ENCODE results near the gene DAPK2. TPM values are rescaled to one million over a fixed set of nuclear protein-coding genes. Genes with fewer than 3 reads are reported as not detected.

The DAPK2 gene
- total RNA-seq, 4 donors from 2014 or later = 45.1 to 244 (median 107) TPM

- intact Hi-C loops (cut with DNase I; ENCODE audit: low total_unique reads) (loop anchor here (5.0 kb wide), 1 partner anchor 1867 kb away; no protein-coding TSS in a partner anchor), in situ Hi-C loops (cut with MboI; ENCODE audit: low pct_ligation_motif_present in 1 of 4, low pct_unique_long_range_greater_than_20kb in 1 of 4, low sequenced_read_pairs in 3 of 4) (loop anchor here (10.0 to 25.0 kb wide), 2 partner anchors 132 to 149 kb away; no protein-coding TSS in a partner anchor)
- H3K27ac ChIP-seq = no peak overlapping the region
Observed at GRCh38 chr15:63893866-63894661, 152.2 kb downstream of the DAPK2 start.

GRCh38 chr15:63892794-63893441 is 153.4 kb downstream of the DAPK2 start:
- peak; percentile 59 for DNase-seq
- no peak for TF ChIP-seq POLR2AphosphoS5 (IDR thresholded peaks at IDR 0.05)
- no peak for TF ChIP-seq CTCF (IDR thresholded peaks at IDR 0.05)
- intact Hi-C loops (cut with DNase I; ENCODE audit: low total_unique reads) (loop anchor here (5.0 kb wide), 1 partner anchor 1866 kb away; no protein-coding TSS in a partner anchor), in situ Hi-C loops (cut with MboI; ENCODE audit: low pct_ligation_motif_present in 1 of 4, low pct_unique_long_range_greater_than_20kb in 1 of 4, low sequenced_read_pairs in 3 of 4) (loop anchor here (10.0 to 25.0 kb wide), 2 partner anchors 131 to 148 kb away; no protein-coding TSS in a partner anchor)
- H3K36me3 ChIP-seq = no peaks in the 10 kb centered on the region
- H3K4me1 ChIP-seq = peaks cover 0 to 25% (median 1%) of the 10 kb centered on the region in 4 donors
- H3K9me3 ChIP-seq = no peaks in the 10 kb centered on the region
- peak overlapping the region in 1 of 4 donors; percentile 17 for H3K27ac ChIP-seq
- H3K4me3 ChIP-seq = no peak overlapping the region
- no peaks in the 10 kb centered on the region for H3K27me3 ChIP-seq
- WGBS, 2 donors (ENCODE audit: low coverage in 1 of 2) = 77% methylated on average over 11 of the region's 11 CpGs; no CpG with 5 or more reads in 1 of the 2 donors

More at GRCh38 chr15:63893866-63894661, 152.2 kb downstream of the DAPK2 start:
- DNase-seq = no peak
- Histone ChIP-seq H3K9me3 (no peaks in the 10 kb centered on the region), H3K27me3 (no peaks in the 10 kb centered on the region), H3K36me3 (no peaks in the 10 kb centered on the region), H3K4me1 (peaks cover 0 to 25% (median 1%) of the 10 kb centered on the region in 4 donors), H3K4me3 (no peak overlapping the region)
- TF ChIP-seq CTCF (IDR thresholded peaks at IDR 0.05) = no peak
- no peak for TF ChIP-seq EP300 (IDR thresholded peaks at IDR 0.05; ENCODE audit: low read depth)
- no peak for TF ChIP-seq POLR2AphosphoS5 (IDR thresholded peaks at IDR 0.05)
- no peak for TF ChIP-seq POLR2A (IDR thresholded peaks at IDR 0.05)
- WGBS, 2 donors (ENCODE audit: low coverage in 1 of 2) = 93% methylated on average over 12 of the region's 12 CpGs; no CpG with 5 or more reads in 1 of the 2 donors

GRCh38 chr15:63891768-63892133 is 154.5 kb downstream of the DAPK2 start:
- 65% methylated on average over 3 of the region's 3 CpGs; no CpG with 5 or more reads in 1 of the 2 donors for WGBS, 2 donors (ENCODE audit: low coverage in 1 of 2)
- in situ Hi-C loops (cut with MboI; ENCODE audit: low pct_ligation_motif_present in 1 of 4, low pct_unique_long_range_greater_than_20kb in 1 of 4, low sequenced_read_pairs in 3 of 4) = loop anchor here (10.0 to 25.0 kb wide), 2 partner anchors 129 to 147 kb away; no protein-coding TSS in a partner anchor
- H3K4me3 ChIP-seq = no peak overlapping the region
- no peaks in the 10 kb centered on the region for H3K27me3 ChIP-seq
- peaks cover 0 to 20% (median 1%) of the 10 kb centered on the region in 4 donors for H3K4me1 ChIP-seq
- intact Hi-C loops (cut with DNase I; ENCODE audit: low total_unique reads) = loop anchor here (5.0 kb wide), 1 partner anchor 1864 kb away; no protein-coding TSS in a partner anchor
- H3K27ac ChIP-seq = peak overlapping the region in 2 of 4 donors; percentile 19
- no peaks in the 10 kb centered on the region for H3K9me3 ChIP-seq
- no peak for DNase-seq
- no peaks in the 10 kb centered on the region for H3K36me3 ChIP-seq
- TF ChIP-seq POLR2AphosphoS5 (IDR thresholded peaks at IDR 0.05) (no peak), CTCF (IDR thresholded peaks at IDR 0.05) (no peak), EP300 (IDR thresholded peaks at IDR 0.05; ENCODE audit: low read depth) (no peak), POLR2A (IDR thresholded peaks at IDR 0.05) (no peak)

All from transverse colon (tissue), 4 donors.